GM23338 (cell line): ENCODE measurements around the gene PLXND1. TPM values are rescaled to one million over a fixed set of nuclear protein-coding genes. Genes with fewer than 3 reads are reported as not detected.

ENCODE experiments used
- ATAC-seq: fragments of 200-7000 bp; cut with Tn5 transposase; 3 replicates; pipeline ENCODE4 v1.9.1; 2020
- DNase-seq: peaks from one replicate; pipeline ENCODE4 v3.0.0-alpha.2; 2015; ENCODE audit warnings: low spot score
- H2AFZ ChIP-seq: fragments of 200-600 bp; sonication (generic); 2 replicates; pipeline ENCODE4 v1.8.0; 2016; ENCODE audit warnings: antibody characterized with exemption, mild to moderate bottlenecking, moderate library complexity
- H3F3A ChIP-seq: fragments of 200-600 bp; sonication (generic); replicated peaks from 2 replicates; pipeline ENCODE4 v1.8.0; 2017; ENCODE audit warnings: antibody characterized with exemption, mixed run types, low read depth
- H3K27ac ChIP-seq: fragments of 200-600 bp; sonication (generic); 2 replicates; pipeline ENCODE4 v1.6.1; 2016; ENCODE audit warnings: low read depth
- H3K27me3 ChIP-seq: fragments of 200-600 bp; sonication (generic); 2 replicates; pipeline ENCODE4 v1.8.0; 2016; ENCODE audit warnings: mild to moderate bottlenecking, mixed run types, moderate library complexity; ENCODE audit not compliant: insufficient read depth
- H3K36me3 ChIP-seq: fragments of 200-600 bp; sonication (generic); 2 replicates; pipeline ENCODE4 v1.8.0; 2016; ENCODE audit warnings: mild to moderate bottlenecking; ENCODE audit not compliant: insufficient read depth
- H3K4me1 ChIP-seq: fragments of 200-600 bp; sonication (generic); 2 replicates; pipeline ENCODE4 v1.8.0; 2016; ENCODE audit warnings: mild to moderate bottlenecking, moderate library complexity; ENCODE audit not compliant: insufficient read depth
- H3K4me2 ChIP-seq: fragments of 200-600 bp; sonication (generic); 2 replicates; pipeline ENCODE4 v1.7.1; 2017; ENCODE audit warnings: mixed run types
- H3K4me3 ChIP-seq: fragments of 200-600 bp; sonication (generic); 2 replicates; pipeline ENCODE4 v1.6.1; 2016; ENCODE audit warnings: mixed run types
- H3K79me2 ChIP-seq: fragments of 200-600 bp; sonication (generic); replicated peaks from 2 replicates; pipeline ENCODE4 v1.8.0; 2017; ENCODE audit warnings: mild to moderate bottlenecking; ENCODE audit not compliant: insufficient read depth
- H3K9me2 ChIP-seq: fragments of 200-600 bp; sonication (generic); 2 replicates; pipeline ENCODE4 v1.8.0; 2017; ENCODE audit not compliant: insufficient read depth
- H4K20me1 ChIP-seq: fragments of 200-600 bp; sonication (generic); replicated peaks from 2 replicates; pipeline ENCODE4 v1.8.0; 2017; ENCODE audit warnings: mild to moderate bottlenecking; ENCODE audit not compliant: insufficient read depth
- H3K27ac Mint-ChIP-seq: 2 replicates; pipeline ENCODE4 v1.8.0; 2020; ENCODE audit warnings: inconsistent platforms, mild to moderate bottlenecking, moderate library complexity, mixed read lengths
- H3K27me3 Mint-ChIP-seq: 3 replicates; pipeline ENCODE4 v1.8.0; 2022; ENCODE audit warnings: low read depth, mild to moderate bottlenecking, moderate library complexity, mixed read lengths, inconsistent platforms; ENCODE audit not compliant: insufficient read depth, poor library complexity
- H3K36me3 Mint-ChIP-seq: 3 replicates; pipeline ENCODE4 v1.8.0; 2021; ENCODE audit warnings: low read depth, mild to moderate bottlenecking, inconsistent platforms, moderate library complexity, mixed read lengths
- H3K4me1 Mint-ChIP-seq: 3 replicates; pipeline ENCODE4 v1.8.0; 2020; ENCODE audit warnings: mild to moderate bottlenecking, inconsistent platforms, mixed read lengths
- H3K4me3 Mint-ChIP-seq: 3 replicates; pipeline ENCODE4 v1.8.0; 2021; ENCODE audit warnings: moderate library complexity, mild to moderate bottlenecking, inconsistent platforms, mixed read lengths
- H3K9me3 Mint-ChIP-seq: 3 replicates; pipeline ENCODE4 v1.8.0; 2020; ENCODE audit warnings: moderate library complexity, mild to moderate bottlenecking, inconsistent platforms, mixed read lengths
- EZH2 ChIP-seq: fragments of 200-600 bp; sonication (generic); IDR thresholded peaks from one replicate; pipeline ENCODE4 v1.8.0; 2017; ENCODE audit warnings: antibody characterized with exemption, mild to moderate bottlenecking, low read depth; ENCODE audit not compliant: unreplicated experiment
- EZH2phosphoT487 ChIP-seq: fragments of 200-600 bp; sonication (generic); IDR thresholded peaks from one replicate; pipeline ENCODE4 v1.8.1; 2018; ENCODE audit warnings: antibody characterized with exemption; ENCODE audit not compliant: unreplicated experiment
- JUNB ChIP-seq: IDR thresholded peaks from one replicate; pipeline ENCODE4 v1.6.1; 2016; ENCODE audit warnings: antibody characterized with exemption; ENCODE audit not compliant: unreplicated experiment
- NANOG ChIP-seq: IDR thresholded peaks from 2 replicates; pipeline ENCODE4 v1.6.1; 2016; ENCODE audit warnings: antibody characterized with exemption, borderline replicate concordance
- REST ChIP-seq: IDR thresholded peaks from one replicate; pipeline ENCODE4 v1.6.1; 2018; ENCODE audit warnings: antibody characterized with exemption; ENCODE audit not compliant: unreplicated experiment
- STAT1 ChIP-seq: IDR thresholded peaks from one replicate; pipeline ENCODE4 v1.6.1; 2016; ENCODE audit warnings: antibody characterized with exemption; ENCODE audit not compliant: unreplicated experiment
- ZNF114 ChIP-seq: fragments of 250-450 bp; sonication (Bioruptor Pico); IDR thresholded peaks from 2 replicates; pipeline ENCODE4 v1.5.0; 2020; ENCODE audit warnings: mild to moderate bottlenecking, moderate library complexity
- ZNF331 ChIP-seq: fragments of 250-450 bp; sonication (Bioruptor Pico); IDR thresholded peaks from 2 replicates; pipeline ENCODE4 v1.5.0; 2020; ENCODE audit warnings: low read depth, mild to moderate bottlenecking, moderate library complexity
- polyA plus RNA-seq: library from polyadenylated mRNA; unstranded; fragments of >200 nt; fragmentation: Nextera tagmentation; extraction: Ambion mirVana; gene quantifications from 2 replicates; pipeline ENCODE4 v1.2.1, GENCODE V29; 2016
- total RNA-seq: library from RNA; depleted of rRNA; stranded (reverse); fragments of >200 nt; shearing (Covaris generic); gene quantifications from 2 replicates; pipeline ENCODE4 v1.2.3, GENCODE V29; 2014

PLXND1 gene
- total and polyA plus RNA-seq, 2 experiments from 2014 or later = 13.3 to 60.4 TPM

- no peak for TF ChIP-seq REST
These were observed 9.1 kb downstream of the PLXND1 start (continued) for GRCh38 chr3:129597087-129597999.

DNA sequence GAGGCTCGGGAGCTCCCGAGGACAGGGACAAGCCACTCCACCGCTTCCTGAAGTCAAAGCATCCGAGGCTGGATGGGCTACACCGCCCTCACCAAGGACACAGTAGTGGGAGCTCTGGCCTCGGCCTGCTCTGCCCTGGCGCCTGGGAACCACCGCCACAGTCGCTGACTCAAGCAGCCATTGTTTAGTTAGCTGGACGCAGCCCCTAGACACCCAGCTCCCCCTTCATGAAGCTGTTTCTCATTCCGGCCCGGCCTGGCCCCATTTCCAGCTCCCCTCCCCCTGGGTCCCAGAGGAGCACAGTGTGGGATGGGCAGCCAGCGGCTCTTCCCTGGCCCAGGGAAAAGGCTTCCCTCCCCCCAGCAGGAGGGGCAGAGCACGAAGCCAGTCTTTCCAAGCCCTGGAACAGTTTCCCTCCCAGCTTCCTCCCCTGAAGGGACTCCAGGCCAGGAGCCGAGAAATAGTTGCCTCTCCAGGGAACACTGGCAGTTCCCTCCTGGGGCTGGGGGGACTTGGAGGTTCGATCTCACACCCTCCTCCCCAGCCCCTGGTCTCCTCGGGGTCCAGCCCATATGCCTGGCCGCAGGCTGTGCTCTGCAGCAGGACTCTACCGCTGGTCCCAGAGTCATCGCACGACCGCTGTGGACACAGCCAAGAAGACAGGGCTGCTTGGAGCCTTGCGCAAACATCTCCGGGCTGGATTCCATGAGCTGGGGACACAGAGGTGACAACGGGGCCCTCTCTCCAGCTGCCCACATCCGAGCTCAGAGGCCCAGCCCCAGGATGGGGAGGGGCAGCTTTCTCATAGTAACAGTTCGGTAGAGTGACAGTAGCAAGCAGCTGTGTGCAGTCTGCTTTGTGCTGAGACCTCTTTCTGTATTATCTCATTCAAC is 10.0 kb downstream of the PLXND1 start:
- ATAC-seq (peak; percentile 11), DNase-seq (peak; percentile 53)
- TF ChIP-seq REST = no peak
- no peak for TF ChIP-seq ZNF331 (CRISPR knock-in tag)
- TF ChIP-seq ZNF114 (CRISPR knock-in tag) = no peak
- TF ChIP-seq EZH2phosphoT487 = no peak
- TF ChIP-seq STAT1 = no peak
- no peak for TF ChIP-seq JUNB
- no peak for TF ChIP-seq NANOG
- no peak for TF ChIP-seq EZH2
- Histone ChIP-seq H3K4me3 (no peak overlapping the region), H3K79me2 (peaks cover 22% of the 10 kb centered on the region; the same call in 1 of the 2 replicates), H2AFZ (no peak overlapping the region), H3K27ac (no peak overlapping the region), H3F3A (peaks cover 24% of the 10 kb centered on the region), H3K4me2 (peak overlapping the region; percentile 48; the same call in 1 of the 2 replicates), H4K20me1 (no peaks in the 10 kb centered on the region), H3K27me3 (no peaks in the 10 kb centered on the region), H3K4me1 (peaks cover 62% of the 10 kb centered on the region), H3K9me2 (no peaks in the 10 kb centered on the region), H3K36me3 (no peaks in the 10 kb centered on the region)
- Mint-ChIP-seq H3K36me3 (no peaks in the 10 kb centered on the region; the same call in 2 of the 3 replicates), H3K27me3 (peaks cover 22% of the 10 kb centered on the region), H3K27ac (no peak overlapping the region; the same call in 1 of the 2 replicates), H3K4me3 (no peak overlapping the region; the same call in 2 of the 3 replicates), H3K9me3 (no peaks in the 10 kb centered on the region), H3K4me1 (peaks cover 78% of the 10 kb centered on the region)
